HG02763 (cell line): ENCODE data around the gene TRIM3.

Experiments used
- ATAC-seq: cut with Tn5 transposase; IDR thresholded peaks from one replicate; pipeline ENCODE4 v1.9.1; 2021; ENCODE audit warnings: mild to moderate bottlenecking, moderate library complexity; ENCODE audit not compliant: unreplicated experiment

TRIM3 gene

GRCh38 chr11:6481012-6481923 is 7.5 kb upstream of the TRIM3 start, which contains the start of the genes ARFIP2 and TIMM10B:
Gene ARFIP2, minus strand, starts transcription at chr11:6481331. Its CDS starts 910 bp downstream, at chr11:6480421.
Gene TIMM10B, plus strand, starts transcription at chr11:6481501. Its CDS starts 16 bp downstream, at chr11:6481517.
- peak; percentile 99 for ATAC-seq

- ATAC-seq, result no peak
Observed at GRCh38 chr11:6480299-6480914, 6.7 kb upstream of the TRIM3 start.

GRCh38 chr11:6476571-6476970 is 2.8 kb upstream of the TRIM3 start:
- no peak for ATAC-seq

- no peak for ATAC-seq
Observed at GRCh38 chr11:6475936-6476335, 2.2 kb upstream of the TRIM3 start.

- ATAC-seq, result no peak
Observed at GRCh38 chr11:6474806-6475500, 1.2 kb upstream of the TRIM3 start.

- no peak for ATAC-seq
Observed at GRCh38 chr11:6474413-6474792, 662 bp upstream of the TRIM3 start.

- no peak for ATAC-seq
Observed at GRCh38 chr11:6472934-6473333, 807 bp downstream of the TRIM3 start.

- no peak for ATAC-seq
Observed at GRCh38 chr11:6469599-6469998, 4.1 kb downstream of the TRIM3 start.

- peak; percentile 51 for ATAC-seq
Observed at GRCh38 chr11:6468712-6469495, 4.8 kb downstream of the TRIM3 start.

- no peak for ATAC-seq
Observed at GRCh38 chr11:6459099-6459450, 14.7 kb downstream of the TRIM3 start.

- ATAC-seq, result no peak
Observed at GRCh38 chr11:6458352-6459098, 15.2 kb downstream of the TRIM3 start.

- no peak for ATAC-seq
Observed at GRCh38 chr11:6457581-6458320, 16.0 kb downstream of the TRIM3 start.

GRCh38 chr11:6456361-6457073 is 17.2 kb downstream of the TRIM3 start:
- no peak for ATAC-seq

GRCh38 chr11:6455070-6455469 is 18.7 kb downstream of the TRIM3 start:
- no peak for ATAC-seq

- ATAC-seq, result no peak
Observed at GRCh38 chr11:6453152-6453551, 20.6 kb downstream of the TRIM3 start.

GRCh38 chr11:6452219-6452618 is 21.5 kb downstream of the TRIM3 start:
- no peak for ATAC-seq

- no peak for ATAC-seq
Observed at GRCh38 chr11:6448574-6448973, 25.2 kb downstream of the TRIM3 start.

GRCh38 chr11:6443269-6444003 is 30.3 kb downstream of the TRIM3 start:
- ATAC-seq, result peak; percentile 77
